Measurements from ENCODE around the gene AUNIP.

- TF ChIP-seq EP300 (IDR thresholded peaks at IDR 0.05) (no peak), POLR2AphosphoS5 (IDR thresholded peaks at IDR 0.05) (no peak), POLR2A (IDR thresholded peaks at IDR 0.05) (no peak)
- TF ChIP-seq, protein P1, sequence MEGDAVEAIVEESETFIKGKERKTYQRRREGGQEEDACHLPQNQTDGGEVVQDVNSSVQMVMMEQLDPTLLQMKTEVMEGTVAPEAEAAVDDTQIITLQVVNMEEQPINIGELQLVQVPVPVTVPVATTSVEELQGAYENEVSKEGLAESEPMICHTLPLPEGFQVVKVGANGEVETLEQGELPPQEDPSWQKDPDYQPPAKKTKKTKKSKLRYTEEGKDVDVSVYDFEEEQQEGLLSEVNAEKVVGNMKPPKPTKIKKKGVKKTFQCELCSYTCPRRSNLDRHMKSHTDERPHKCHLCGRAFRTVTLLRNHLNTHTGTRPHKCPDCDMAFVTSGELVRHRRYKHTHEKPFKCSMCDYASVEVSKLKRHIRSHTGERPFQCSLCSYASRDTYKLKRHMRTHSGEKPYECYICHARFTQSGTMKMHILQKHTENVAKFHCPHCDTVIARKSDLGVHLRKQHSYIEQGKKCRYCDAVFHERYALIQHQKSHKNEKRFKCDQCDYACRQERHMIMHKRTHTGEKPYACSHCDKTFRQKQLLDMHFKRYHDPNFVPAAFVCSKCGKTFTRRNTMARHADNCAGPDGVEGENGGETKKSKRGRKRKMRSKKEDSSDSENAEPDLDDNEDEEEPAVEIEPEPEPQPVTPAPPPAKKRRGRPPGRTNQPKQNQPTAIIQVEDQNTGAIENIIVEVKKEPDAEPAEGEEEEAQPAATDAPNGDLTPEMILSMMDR (IDR thresholded peaks at IDR 0.05) = no peak
Measured at GRCh38 chr1:25880518-25880917, 21.3 kb upstream of the AUNIP start.

All from upper lobe of left lung (tissue), 4 donors.